ENCODE results near the gene P2RY13. TPM values are rescaled to one million over a fixed set of nuclear protein-coding genes. Genes with fewer than 3 reads are reported as not detected.

Gene P2RY13
- total RNA-seq, 4 donors from 2014 or later = 0.20 to 3.1 (median 0.78) TPM

DNA sequence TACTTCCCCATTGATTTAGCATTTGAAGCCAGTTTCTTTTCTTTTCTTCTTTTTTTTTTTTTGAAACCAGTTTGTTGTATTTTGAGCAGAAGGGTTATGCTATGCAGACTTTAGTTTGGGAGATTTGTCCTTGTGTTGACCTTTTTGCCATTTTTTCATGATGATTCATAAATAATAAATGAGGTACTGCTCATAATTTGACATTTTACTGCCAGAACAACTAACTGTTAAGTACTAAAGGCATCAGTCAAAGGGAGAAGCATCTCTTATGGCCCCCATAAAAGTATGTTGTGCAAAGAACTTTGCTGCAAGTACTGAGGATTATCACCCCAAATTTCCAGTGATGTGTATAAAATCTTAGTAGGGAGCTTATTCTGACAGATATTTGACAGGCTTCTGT lies 11.0 kb downstream of the P2RY13 start:
- H3K4me1 ChIP-seq = no peaks in the 10 kb centered on the region
- peaks cover 0 to 6% (median 0%) of the 10 kb centered on the region in 4 donors for H3K9me3 ChIP-seq
- H3K27me3 ChIP-seq = no peaks in the 10 kb centered on the region
- no peak for TF ChIP-seq CTCF (IDR thresholded peaks at IDR 0.05)
- no peak for TF ChIP-seq POLR2A (IDR thresholded peaks at IDR 0.05)
- no peak for TF ChIP-seq EP300 (IDR thresholded peaks at IDR 0.05)
- DNase-seq (ENCODE audit: low spot score in 2 of 2) = no peak
- no peak overlapping the region for H3K4me3 ChIP-seq
- no peaks in the 10 kb centered on the region for H3K36me3 ChIP-seq
- H3K27ac ChIP-seq = no peak overlapping the region

DNA sequence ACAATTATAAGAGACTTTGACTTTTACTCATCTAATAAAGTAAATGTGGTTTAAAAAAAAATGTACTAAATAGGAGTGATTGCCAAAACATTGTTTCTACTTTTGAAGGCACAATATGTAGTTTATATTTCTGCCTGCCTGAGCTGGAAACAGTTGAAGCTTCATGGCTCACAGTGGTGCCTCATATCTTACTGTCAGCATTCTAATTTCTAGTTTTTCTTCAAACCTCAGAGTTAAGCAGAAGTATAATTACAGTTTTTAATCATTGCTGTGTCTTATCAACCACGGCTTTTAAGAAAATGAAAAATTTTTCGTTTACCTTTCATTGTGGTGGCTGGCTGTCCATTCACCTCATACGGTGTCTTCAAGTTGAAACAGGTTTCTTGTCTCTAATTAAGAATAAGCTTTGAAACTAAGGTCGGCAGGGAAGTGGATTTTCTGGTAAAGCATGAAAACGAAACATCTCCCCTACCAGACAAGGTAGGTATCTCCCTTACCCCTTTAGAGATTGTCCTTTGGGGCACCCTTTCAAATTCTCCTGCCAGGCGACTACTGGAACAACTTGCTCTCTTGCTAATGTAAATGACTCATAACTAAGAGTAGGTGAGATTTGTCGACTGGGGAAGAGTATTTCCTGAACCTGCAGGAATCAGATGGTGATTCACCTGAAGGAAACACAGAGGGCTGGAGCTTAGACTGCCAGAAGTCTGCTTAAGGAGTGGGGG lies 12.9 kb downstream of the P2RY13 start, which contains the start of gene GPR87:
Gene GPR87 (minus strand): TSS at position 554 of the 725 bp plus-strand sequence. CDS start 16,720 bp downstream, outside the sequence.
- H3K27me3 ChIP-seq = no peaks in the 10 kb centered on the region
- TF ChIP-seq EP300 (IDR thresholded peaks at IDR 0.05) = no peak
- no peak for TF ChIP-seq POLR2A (IDR thresholded peaks at IDR 0.05)
- no peak for TF ChIP-seq CTCF (IDR thresholded peaks at IDR 0.05)
- H3K4me3 ChIP-seq = no peak within 1 kb of the TSS
- no peak within 1 kb of the TSS for H3K27ac ChIP-seq
- WGBS, 2 donors = 83 to 84% methylated on average over 7 of the region's 7 CpGs
- H3K4me1 ChIP-seq = no peaks in the 10 kb centered on the region
- no peak for DNase-seq (ENCODE audit: low spot score in 2 of 2)
- no peaks in the 10 kb centered on the region for H3K36me3 ChIP-seq
- H3K9me3 ChIP-seq = peaks cover 0 to 6% (median 0%) of the 10 kb centered on the region in 4 donors

DNA sequence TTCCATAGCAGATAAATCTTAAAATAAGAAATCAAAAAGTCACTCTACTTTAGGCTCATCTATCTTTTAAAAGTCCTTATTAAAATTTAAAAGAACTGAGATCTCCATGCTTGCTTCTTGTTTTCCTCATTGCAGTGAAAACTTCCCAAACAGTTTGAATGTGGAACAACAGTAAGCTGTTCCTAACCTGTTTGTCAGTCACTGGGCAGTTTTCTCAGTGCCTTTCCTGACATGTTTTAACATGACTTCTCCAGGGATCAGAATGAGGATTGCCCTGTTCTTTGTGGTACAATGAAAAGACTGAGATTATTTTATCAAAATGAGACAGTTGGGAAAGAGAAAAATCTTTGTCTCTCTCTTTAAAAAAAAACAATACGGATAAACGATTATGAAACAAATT lies 13.5 kb downstream of the P2RY13 start:
- no peaks in the 10 kb centered on the region for H3K4me1 ChIP-seq
- H3K36me3 ChIP-seq = no peaks in the 10 kb centered on the region
- H3K27ac ChIP-seq = no peak overlapping the region
- H3K9me3 ChIP-seq = peaks cover 0 to 6% (median 0%) of the 10 kb centered on the region in 4 donors
- no peak for DNase-seq (ENCODE audit: low spot score in 2 of 2)
- H3K27me3 ChIP-seq = no peaks in the 10 kb centered on the region
- 74 to 77% methylated on average over 2 of the region's 2 CpGs for WGBS, 2 donors
- H3K4me3 ChIP-seq = no peak overlapping the region
- no peak for TF ChIP-seq CTCF (IDR thresholded peaks at IDR 0.05)

GRCh38 chr3:151315136-151315535 lies 14.2 kb downstream of the P2RY13 start:
- H3K4me1 ChIP-seq = no peaks in the 10 kb centered on the region
- H3K36me3 ChIP-seq = no peaks in the 10 kb centered on the region
- no peak overlapping the region for H3K27ac ChIP-seq
- no peak overlapping the region for H3K4me3 ChIP-seq
- TF ChIP-seq CTCF (IDR thresholded peaks at IDR 0.05) (no peak), EP300 (IDR thresholded peaks at IDR 0.05) (no peak), POLR2A (IDR thresholded peaks at IDR 0.05) (no peak)
- 87 to 89% methylated on average over 2 of the region's 2 CpGs for WGBS, 2 donors
- no peaks in the 10 kb centered on the region for H3K27me3 ChIP-seq
- H3K9me3 ChIP-seq = peaks cover 0 to 6% (median 0%) of the 10 kb centered on the region in 4 donors
- DNase-seq (ENCODE audit: low spot score in 2 of 2) = no peak

DNA sequence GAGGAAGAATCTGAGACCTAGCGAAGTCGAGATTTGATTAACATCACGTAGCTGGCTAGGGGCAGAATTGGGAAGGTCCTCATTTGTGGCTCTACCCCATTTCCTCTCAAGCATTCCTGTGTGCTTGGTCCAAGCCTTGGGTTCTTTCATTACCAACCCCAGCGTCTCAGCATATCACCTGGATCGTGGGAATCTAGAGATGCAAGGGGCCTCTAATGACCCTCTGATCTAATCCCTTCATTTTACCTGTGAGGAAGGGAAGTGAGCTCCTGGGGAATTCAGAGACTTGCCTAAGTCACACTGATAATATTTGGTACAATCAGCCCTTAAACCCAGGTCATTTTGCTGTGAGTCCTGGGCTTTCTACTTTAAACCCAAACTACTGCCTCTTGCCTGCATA lies 14.8 kb downstream of the P2RY13 start:
- Histone ChIP-seq H3K4me1 (no peaks in the 10 kb centered on the region), H3K36me3 (no peaks in the 10 kb centered on the region), H3K27ac (no peak overlapping the region), H3K4me3 (no peak overlapping the region), H3K27me3 (no peaks in the 10 kb centered on the region), H3K9me3 (peaks cover 0 to 6% (median 0%) of the 10 kb centered on the region in 4 donors)
- 97 to 98% methylated on average over 5 of the region's 5 CpGs for WGBS, 2 donors
- DNase-seq (ENCODE audit: low spot score in 2 of 2) = no peak
- no peak for TF ChIP-seq EP300 (IDR thresholded peaks at IDR 0.05)
- no peak for TF ChIP-seq POLR2A (IDR thresholded peaks at IDR 0.05)
- no peak for TF ChIP-seq CTCF (IDR thresholded peaks at IDR 0.05)

Data from tibial nerve (tissue), 4 donors.